Prostate gland (tissue), 2 donors: ENCODE data around the gene ARSG.

Source experiments
- CTCF ChIP-seq, 4 experiments: fragments of 200-600 bp in 2 of 4; fragments of 450-650 bp in 2 of 4; sonication (generic) in 2 of 4; IDR thresholded peaks; 1 replicate in 3 of 4; 2 replicates in 1 of 4; pipeline ENCODE4 v1.5.1; 2016 to 2019; ENCODE audit warnings: antibody characterized with exemption in 4 of 4, mild to moderate bottlenecking in 2 of 4, moderate library complexity in 2 of 4
- POLR2A ChIP-seq: fragments of 450-650 bp; IDR thresholded peaks from one replicate; pipeline ENCODE4 v1.6.1; 2016; ENCODE audit warnings: antibody characterized with exemption, mild to moderate bottlenecking
- POLR2AphosphoS5 ChIP-seq: sonication (generic); formaldehyde crosslinking; IDR thresholded peaks from one replicate; pipeline ENCODE4 v1.6.1; 2017; ENCODE audit warnings: antibody characterized with exemption

- peak; percentile 85 for TF ChIP-seq POLR2AphosphoS5
- TF ChIP-seq CTCF (IDR thresholded peaks at IDR 0.05), result no peak
- TF ChIP-seq POLR2A, result no peak
Measured at GRCh38 chr17:68297195-68297594, 5.9 kb downstream of the ARSG start.
